GM12801 (cell line): ENCODE measurements around the gene TMEM167A.

ENCODE experiments used
- TF ChIP-seq, protein P1 (sequence below): IDR thresholded peaks from one replicate; pipeline ENCODE4 v1.5.1; 2011; ENCODE audit warnings: control low read depth; ENCODE audit not compliant: insufficient read length; ENCODE audit errors: extremely low read depth

Gene TMEM167A

DNA sequence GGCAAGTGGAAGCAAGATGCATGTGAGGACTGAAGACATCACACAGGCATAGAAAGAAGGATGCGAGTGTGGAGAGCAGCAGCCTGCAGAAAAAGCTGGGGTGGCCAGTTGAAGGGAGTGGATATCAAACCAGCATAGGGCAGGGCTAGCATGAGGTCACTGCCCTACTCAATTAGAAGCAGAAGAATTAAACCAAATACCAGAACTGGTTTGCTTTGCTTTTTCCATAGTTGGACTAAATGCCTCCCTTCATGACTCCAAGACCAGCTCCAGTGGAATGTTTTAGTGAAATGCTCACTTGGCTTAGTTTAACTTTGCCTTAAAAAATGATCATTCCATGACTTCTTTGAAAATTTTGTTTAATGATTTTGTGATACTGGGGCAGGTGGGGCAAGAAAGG is 45.8 kb downstream of the TMEM167A start:
- TF ChIP-seq, protein P1, sequence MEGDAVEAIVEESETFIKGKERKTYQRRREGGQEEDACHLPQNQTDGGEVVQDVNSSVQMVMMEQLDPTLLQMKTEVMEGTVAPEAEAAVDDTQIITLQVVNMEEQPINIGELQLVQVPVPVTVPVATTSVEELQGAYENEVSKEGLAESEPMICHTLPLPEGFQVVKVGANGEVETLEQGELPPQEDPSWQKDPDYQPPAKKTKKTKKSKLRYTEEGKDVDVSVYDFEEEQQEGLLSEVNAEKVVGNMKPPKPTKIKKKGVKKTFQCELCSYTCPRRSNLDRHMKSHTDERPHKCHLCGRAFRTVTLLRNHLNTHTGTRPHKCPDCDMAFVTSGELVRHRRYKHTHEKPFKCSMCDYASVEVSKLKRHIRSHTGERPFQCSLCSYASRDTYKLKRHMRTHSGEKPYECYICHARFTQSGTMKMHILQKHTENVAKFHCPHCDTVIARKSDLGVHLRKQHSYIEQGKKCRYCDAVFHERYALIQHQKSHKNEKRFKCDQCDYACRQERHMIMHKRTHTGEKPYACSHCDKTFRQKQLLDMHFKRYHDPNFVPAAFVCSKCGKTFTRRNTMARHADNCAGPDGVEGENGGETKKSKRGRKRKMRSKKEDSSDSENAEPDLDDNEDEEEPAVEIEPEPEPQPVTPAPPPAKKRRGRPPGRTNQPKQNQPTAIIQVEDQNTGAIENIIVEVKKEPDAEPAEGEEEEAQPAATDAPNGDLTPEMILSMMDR: no peak

DNA sequence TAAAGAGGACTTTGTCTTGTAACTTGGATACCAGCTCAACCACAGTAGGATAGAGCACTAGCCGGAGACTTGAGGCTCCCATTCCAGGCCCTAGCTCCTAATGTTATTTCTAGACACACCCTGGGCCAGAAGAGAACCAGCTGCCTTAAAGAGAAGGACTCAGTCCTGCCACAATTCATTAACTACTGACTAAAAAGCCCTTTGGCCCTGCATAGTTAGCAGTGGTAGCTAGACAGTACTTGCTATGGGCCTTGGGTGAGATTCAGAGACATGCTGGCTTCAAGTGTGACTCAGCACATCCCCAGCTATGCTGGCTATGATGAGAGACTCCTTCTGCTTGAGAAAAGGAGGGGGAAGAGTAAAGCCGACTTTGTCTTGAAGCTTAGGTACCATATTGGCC is 47.3 kb downstream of the TMEM167A start:
- TF ChIP-seq, protein P1: no peak

DNA sequence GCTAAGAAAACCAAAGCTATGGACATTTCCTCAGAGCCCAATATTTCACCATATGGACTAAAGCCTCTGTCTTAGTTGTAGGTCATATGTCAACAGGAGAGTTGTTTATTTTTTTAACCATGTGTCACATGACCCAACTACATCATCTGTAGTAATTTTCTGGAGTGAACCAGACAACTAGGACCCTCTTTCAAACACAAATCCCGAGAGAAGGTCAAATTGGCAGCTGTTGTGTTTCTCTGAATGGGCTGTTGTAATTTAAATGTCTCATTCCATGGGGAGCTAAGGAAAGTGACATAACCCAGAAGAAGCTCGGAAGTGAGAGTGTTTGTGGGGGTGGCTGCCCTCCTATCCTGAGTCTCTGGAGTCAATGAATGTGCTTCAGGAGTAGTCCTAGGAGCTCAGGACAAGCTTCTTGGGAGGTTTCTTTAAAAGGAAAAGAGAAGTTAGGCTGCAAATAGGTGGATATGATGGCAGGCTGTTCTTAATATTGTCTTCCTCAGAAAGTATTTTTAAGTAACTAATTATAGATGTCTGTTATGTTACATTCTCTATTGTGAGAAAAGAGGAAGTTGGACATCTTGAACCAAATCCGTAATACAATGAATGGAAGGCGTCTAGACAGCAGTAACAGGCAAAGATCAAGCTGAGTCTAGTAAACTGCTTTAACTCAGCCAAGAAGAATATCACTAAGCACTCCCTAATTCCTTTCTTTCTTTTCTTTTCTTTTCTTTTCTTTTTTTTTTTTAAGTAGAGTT is 50.1 kb downstream of the TMEM167A start:
- TF ChIP-seq, protein P1: no peak

DNA sequence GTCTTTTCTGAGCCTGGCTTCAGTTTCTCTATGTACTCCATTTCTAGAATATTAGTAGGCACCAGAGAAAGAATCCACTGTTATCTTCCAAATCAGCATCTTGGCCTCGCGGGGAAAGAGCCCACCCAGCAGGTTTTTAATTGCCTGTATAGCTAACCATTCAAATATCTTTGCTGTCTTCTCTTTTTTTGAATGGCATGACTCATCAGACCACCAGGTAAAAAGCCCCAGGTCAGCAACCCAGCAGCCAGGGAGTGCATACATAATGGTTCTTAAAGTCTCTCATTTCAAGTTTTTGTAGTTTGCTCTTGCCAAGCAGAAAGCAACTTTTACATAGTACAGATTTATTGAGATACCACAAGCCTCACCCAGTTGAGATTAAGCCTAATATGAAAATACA is 50.7 kb downstream of the TMEM167A start:
- TF ChIP-seq, protein P1: no peak

DNA sequence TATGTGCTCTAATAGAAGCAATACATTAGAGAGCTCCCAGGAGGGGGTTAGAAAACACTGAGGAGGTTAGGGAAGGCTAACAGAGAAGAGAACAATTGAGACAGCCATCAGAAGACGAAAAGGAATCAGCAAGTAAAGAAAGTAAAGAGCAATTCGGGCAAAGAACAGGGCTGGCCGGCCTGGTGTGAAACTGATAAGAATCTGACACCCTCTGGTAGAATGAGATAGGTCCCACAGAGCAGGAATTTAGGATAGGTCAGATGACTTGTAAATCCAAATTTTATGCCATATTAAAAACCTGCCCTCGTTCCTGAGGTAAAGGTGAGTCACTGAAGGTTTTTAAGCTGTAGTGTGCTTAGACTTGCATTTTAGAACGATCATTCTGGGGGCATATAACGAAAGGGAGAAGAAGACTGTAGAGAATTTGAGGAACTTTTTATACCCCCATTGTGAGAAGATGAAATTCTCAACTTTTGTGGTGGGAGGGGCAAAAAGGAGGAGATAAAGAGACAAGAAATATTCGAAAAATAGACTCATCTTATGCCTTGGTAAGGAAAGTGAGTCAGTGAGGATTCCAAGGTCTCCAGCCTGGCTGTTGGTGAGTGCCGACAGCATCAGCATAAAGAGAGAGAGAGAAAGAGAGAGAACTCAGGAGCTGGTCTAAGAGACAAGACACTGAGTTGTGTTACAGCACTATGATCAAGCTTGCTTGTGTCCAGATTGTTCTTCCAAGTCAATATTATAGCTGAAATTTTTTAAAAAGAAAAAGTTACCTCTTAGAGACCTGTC is 51.3 kb downstream of the TMEM167A start:
- TF ChIP-seq, protein P1: no peak

DNA sequence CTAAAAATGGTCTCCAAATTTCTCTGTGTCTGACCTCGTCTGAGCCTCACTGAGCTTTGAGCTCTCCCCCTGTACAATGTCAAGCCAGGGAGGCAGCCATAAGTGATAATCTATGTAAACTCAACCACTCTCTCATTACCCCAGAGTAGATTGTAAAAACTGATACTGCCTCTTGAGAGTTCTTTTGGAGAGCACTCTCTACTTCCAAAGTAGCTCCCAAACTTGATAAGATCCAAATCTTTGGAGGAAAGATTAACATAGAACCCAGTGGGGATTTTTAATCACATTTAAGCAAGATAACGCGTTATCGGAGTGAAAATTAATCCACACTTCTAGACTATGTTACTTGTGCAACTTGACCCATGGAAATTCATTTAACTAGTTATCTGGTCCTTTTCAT is 54.9 kb downstream of the TMEM167A start:
- TF ChIP-seq, protein P1: no peak

DNA sequence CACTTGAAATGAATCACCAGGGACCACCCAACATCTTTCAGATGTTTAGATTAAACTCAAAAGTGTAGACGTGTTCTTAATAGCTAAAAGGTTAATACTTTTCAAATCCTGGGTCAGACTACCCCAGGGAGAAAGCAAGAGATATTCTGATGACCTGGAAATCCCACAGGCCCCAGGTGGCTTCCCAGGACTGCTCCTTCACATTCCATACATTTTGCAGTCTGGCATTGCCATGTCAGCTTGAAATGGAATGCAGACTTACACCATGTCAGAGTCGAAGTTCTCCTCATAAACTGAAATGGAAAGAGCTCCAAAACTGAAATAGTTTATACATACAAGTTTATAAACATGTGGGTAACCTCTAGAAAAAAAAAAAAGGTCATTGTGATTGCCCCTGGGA is 61.5 kb downstream of the TMEM167A start:
- TF ChIP-seq, protein P1: no peak
